Measurements from ENCODE around the gene AP2B1. TPM values are rescaled to one million over a fixed set of nuclear protein-coding genes. Genes with fewer than 3 reads are reported as not detected.
A peak's percentile ranks its signal among the peaks of the same experiment; 100 is the strongest.

Gene AP2B1
- total and polyA plus RNA-seq, 3 experiments from 2014 or later = 67.9 to 178 (median 163) TPM

- ChIA-PET POLR2A (interaction anchor here (4.6 kb wide), 1 partner anchor 44 kb away, joined by 66 read pairs; the partner anchor contains the start of gene TAF15), CTCF (interaction anchor here (0.9 to 9.3 kb wide), 12 partner anchors 11 to 308 kb away, joined by 3 to 250 read pairs (median 6); partner anchors contain the start of genes MMP28 and TAF15)
Observed at GRCh38 chr17:35765086-35765710, 178.1 kb downstream of the AP2B1 start.

GRCh38 chr17:35765756-35766488 lies 178.8 kb downstream of the AP2B1 start:
- no peaks in the 10 kb centered on the region for H3K36me3 ChIP-seq (ENCODE audit: insufficient read depth, low read length)
- H3K4me1 Mint-ChIP-seq = peaks cover 7 to 9% (median 9%) of the 10 kb centered on the region in 3 donors
- DNase-seq = no peak
- H3K27me3 ChIP-seq (ENCODE audit: insufficient read depth, low read length, poor library complexity, severe bottlenecking) = no peaks in the 10 kb centered on the region
- H3K4me1 ChIP-seq (ENCODE audit: insufficient read depth, low read length) = peaks cover 8% of the 10 kb centered on the region
- no peak overlapping the region for H3K4me3 ChIP-seq (ENCODE audit: low read length)
- H3K27me3 Mint-ChIP-seq = no peaks in the 10 kb centered on the region
- no peak overlapping the region for H3K27ac Mint-ChIP-seq
- H3K9me3 Mint-ChIP-seq = no peaks in the 10 kb centered on the region
- peak overlapping the region in 1 of 7 donors; percentile 23 for H3K4me3 Mint-ChIP-seq
- no peaks in the 10 kb centered on the region for H3K9me3 ChIP-seq (ENCODE audit: low read length)
- H3K27ac ChIP-seq (ENCODE audit: low read depth, low read length) = no peak overlapping the region
- H3K36me3 Mint-ChIP-seq = peaks cover 0 to 2% (median 0%) of the 10 kb centered on the region in 3 donors
- ChIA-PET CTCF (interaction anchor here (0.9 to 9.3 kb wide), 5 partner anchors 15 to 307 kb away, joined by 3 to 250 read pairs (median 25); partner anchors contain the start of gene TAF15), POLR2A (interaction anchor here (4.6 kb wide), 1 partner anchor 43 kb away, joined by 66 read pairs; the partner anchor contains the start of gene TAF15)

More at GRCh38 chr17:35765086-35765710, 178.1 kb downstream of the AP2B1 start:
- DNase-seq = no peak
- Histone ChIP-seq H3K9me3 (ENCODE audit: low read length) (no peaks in the 10 kb centered on the region), H3K27ac (ENCODE audit: low read depth, low read length) (no peak overlapping the region), H3K36me3 (ENCODE audit: insufficient read depth, low read length) (no peaks in the 10 kb centered on the region), H3K4me3 (ENCODE audit: low read length) (peak overlapping the region; percentile 70), H3K4me1 (ENCODE audit: insufficient read depth, low read length) (peaks cover 8% of the 10 kb centered on the region), H3K27me3 (ENCODE audit: insufficient read depth, low read length, poor library complexity, severe bottlenecking) (no peaks in the 10 kb centered on the region)
- Mint-ChIP-seq H3K9me3 (no peaks in the 10 kb centered on the region), H3K27me3 (no peaks in the 10 kb centered on the region), H3K36me3 (peaks cover 0 to 2% (median 0%) of the 10 kb centered on the region in 3 donors), H3K4me1 (peaks cover 7 to 9% (median 9%) of the 10 kb centered on the region in 3 donors), H3K4me3 (peak overlapping the region; percentile 88 to 99 (median 96)), H3K27ac (peak overlapping the region in 7 of 8 donors; percentile 65 to 96 (median 89))

GRCh38 chr17:35766489-35766877 lies 179.4 kb downstream of the AP2B1 start:
- Mint-ChIP-seq H3K4me1 (peaks cover 7 to 9% (median 9%) of the 10 kb centered on the region in 3 donors), H3K27me3 (no peaks in the 10 kb centered on the region), H3K27ac (no peak overlapping the region), H3K36me3 (peaks cover 0 to under 1% (median 0%) of the 10 kb centered on the region in 3 donors), H3K9me3 (no peaks in the 10 kb centered on the region), H3K4me3 (no peak overlapping the region)
- Histone ChIP-seq H3K27me3 (ENCODE audit: insufficient read depth, low read length, poor library complexity, severe bottlenecking) (no peaks in the 10 kb centered on the region), H3K27ac (ENCODE audit: low read depth, low read length) (no peak overlapping the region), H3K4me3 (ENCODE audit: low read length) (no peak overlapping the region), H3K4me1 (ENCODE audit: insufficient read depth, low read length) (peaks cover 8% of the 10 kb centered on the region), H3K9me3 (ENCODE audit: low read length) (no peaks in the 10 kb centered on the region), H3K36me3 (ENCODE audit: insufficient read depth, low read length) (no peaks in the 10 kb centered on the region)
- POLR2A ChIA-PET = interaction anchor here (4.6 kb wide), 1 partner anchor 43 kb away, joined by 66 read pairs; the partner anchor contains the start of gene TAF15
- CTCF ChIA-PET = interaction anchor here (9.3 kb wide), 1 partner anchor 42 kb away, joined by 250 read pairs; the partner anchor contains the start of gene TAF15
- no peak for DNase-seq

GRCh38 chr17:35766903-35767510 lies 179.9 kb downstream of the AP2B1 start:
- no peak for DNase-seq
- H3K36me3 ChIP-seq (ENCODE audit: insufficient read depth, low read length) = no peaks in the 10 kb centered on the region
- Mint-ChIP-seq H3K4me1 (peaks cover 7 to 9% (median 9%) of the 10 kb centered on the region in 3 donors), H3K27ac (no peak overlapping the region), H3K4me3 (peak overlapping the region in 1 of 7 donors; percentile 43), H3K36me3 (no peaks in the 10 kb centered on the region), H3K9me3 (no peaks in the 10 kb centered on the region), H3K27me3 (peaks cover 0 to under 1% of the 10 kb centered on the region in 2 donors)
- POLR2A ChIA-PET = interaction anchor here (4.6 kb wide), 1 partner anchor 42 kb away, joined by 66 read pairs; the partner anchor contains the start of gene TAF15
- H3K4me3 ChIP-seq (ENCODE audit: low read length) = no peak overlapping the region
- no peak overlapping the region for H3K27ac ChIP-seq (ENCODE audit: low read depth, low read length)
- peaks cover 8% of the 10 kb centered on the region for H3K4me1 ChIP-seq (ENCODE audit: insufficient read depth, low read length)
- CTCF ChIA-PET = interaction anchor here (1.2 to 9.3 kb wide), 3 partner anchors 18 to 382 kb away, joined by 3 to 250 read pairs (median 4); partner anchors contain the start of gene TAF15
- no peaks in the 10 kb centered on the region for H3K9me3 ChIP-seq (ENCODE audit: low read length)
- no peaks in the 10 kb centered on the region for H3K27me3 ChIP-seq (ENCODE audit: insufficient read depth, low read length, poor library complexity, severe bottlenecking)

- peaks cover 1 to 8% of the 10 kb centered on the region in 2 donors for H3K27me3 Mint-ChIP-seq
Observed at GRCh38 chr17:35768797-35769196, 181.7 kb downstream of the AP2B1 start.

GRCh38 chr17:35769895-35770486 lies 182.9 kb downstream of the AP2B1 start:
- no peak overlapping the region for H3K4me3 Mint-ChIP-seq
- H3K9me3 Mint-ChIP-seq = no peaks in the 10 kb centered on the region
- no peaks in the 10 kb centered on the region for H3K36me3 Mint-ChIP-seq
- POLR2A ChIA-PET = no interaction called here
- H3K27me3 Mint-ChIP-seq = peaks cover 1 to 18% of the 10 kb centered on the region in 2 donors
- CTCF ChIA-PET = interaction anchor here (1.1 kb wide), 1 partner anchor 39 kb away, joined by 3 read pairs; no protein-coding TSS in a partner anchor
- H3K9me3 ChIP-seq (ENCODE audit: low read length) = no peaks in the 10 kb centered on the region
- no peak overlapping the region for H3K27ac ChIP-seq (ENCODE audit: low read depth, low read length)
- no peaks in the 10 kb centered on the region for H3K36me3 ChIP-seq (ENCODE audit: insufficient read depth, low read length)
- H3K4me1 ChIP-seq (ENCODE audit: insufficient read depth, low read length) = peaks cover 5% of the 10 kb centered on the region
- H3K27me3 ChIP-seq (ENCODE audit: insufficient read depth, low read length, poor library complexity, severe bottlenecking) = no peaks in the 10 kb centered on the region
- H3K4me1 Mint-ChIP-seq = peaks cover under 1 to 2% (median 2%) of the 10 kb centered on the region in 3 donors
- no peak overlapping the region for H3K4me3 ChIP-seq (ENCODE audit: low read length)
- no peak overlapping the region for H3K27ac Mint-ChIP-seq
- DNase-seq = no peak

More at GRCh38 chr17:35768797-35769196, 181.7 kb downstream of the AP2B1 start:
- H3K36me3 Mint-ChIP-seq = no peaks in the 10 kb centered on the region
- H3K4me1 ChIP-seq (ENCODE audit: insufficient read depth, low read length) = peaks cover 8% of the 10 kb centered on the region
- ChIA-PET POLR2A (no interaction called here), CTCF (interaction anchor here (1.1 to 1.8 kb wide), 2 partner anchors 22 to 40 kb away, joined by 3 to 6 read pairs; no protein-coding TSS in a partner anchor)
- H3K4me1 Mint-ChIP-seq = peaks cover 7 to 9% (median 9%) of the 10 kb centered on the region in 3 donors
- no peak overlapping the region for H3K4me3 Mint-ChIP-seq
- H3K9me3 Mint-ChIP-seq = no peaks in the 10 kb centered on the region
- DNase-seq = no peak
- H3K27ac ChIP-seq (ENCODE audit: low read depth, low read length) = no peak overlapping the region
- H3K36me3 ChIP-seq (ENCODE audit: insufficient read depth, low read length) = no peaks in the 10 kb centered on the region
- H3K4me3 ChIP-seq (ENCODE audit: low read length) = no peak overlapping the region
- no peak overlapping the region for H3K27ac Mint-ChIP-seq
- no peaks in the 10 kb centered on the region for H3K9me3 ChIP-seq (ENCODE audit: low read length)
- H3K27me3 ChIP-seq (ENCODE audit: insufficient read depth, low read length, poor library complexity, severe bottlenecking) = no peaks in the 10 kb centered on the region

GRCh38 chr17:35773129-35773528 lies 186.0 kb downstream of the AP2B1 start:
- ChIA-PET POLR2A (no interaction called here), CTCF (no interaction called here)
- DNase-seq = no peak
- H3K27me3 Mint-ChIP-seq = peaks cover 1 to 38% of the 10 kb centered on the region in 2 donors
- Histone ChIP-seq H3K27ac (ENCODE audit: low read depth, low read length) (no peak overlapping the region), H3K4me1 (ENCODE audit: insufficient read depth, low read length) (no peaks in the 10 kb centered on the region), H3K9me3 (ENCODE audit: low read length) (no peaks in the 10 kb centered on the region), H3K4me3 (ENCODE audit: low read length) (no peak overlapping the region), H3K36me3 (ENCODE audit: insufficient read depth, low read length) (no peaks in the 10 kb centered on the region), H3K27me3 (ENCODE audit: insufficient read depth, low read length, poor library complexity, severe bottlenecking) (no peaks in the 10 kb centered on the region)
- no peaks in the 10 kb centered on the region for H3K36me3 Mint-ChIP-seq
- no peak overlapping the region for H3K27ac Mint-ChIP-seq
- no peaks in the 10 kb centered on the region for H3K9me3 Mint-ChIP-seq
- H3K4me1 Mint-ChIP-seq = no peaks in the 10 kb centered on the region
- no peak overlapping the region for H3K4me3 Mint-ChIP-seq
